Measurements from ENCODE around the gene BBIP1.

BBIP1 gene

GRCh38 chr10:110863956-110864355 lies 55.0 kb downstream of the BBIP1 start:
- no peak for DNase-seq (ENCODE audit: low read depth, low spot score)

- no peak for DNase-seq (ENCODE audit: low read depth, low spot score)
Measured at GRCh38 chr10:110863361-110863760, 55.6 kb downstream of the BBIP1 start.

- no peak for DNase-seq (ENCODE audit: low read depth, low spot score)
Measured at GRCh38 chr10:110862961-110863360, 56.0 kb downstream of the BBIP1 start.

DNA sequence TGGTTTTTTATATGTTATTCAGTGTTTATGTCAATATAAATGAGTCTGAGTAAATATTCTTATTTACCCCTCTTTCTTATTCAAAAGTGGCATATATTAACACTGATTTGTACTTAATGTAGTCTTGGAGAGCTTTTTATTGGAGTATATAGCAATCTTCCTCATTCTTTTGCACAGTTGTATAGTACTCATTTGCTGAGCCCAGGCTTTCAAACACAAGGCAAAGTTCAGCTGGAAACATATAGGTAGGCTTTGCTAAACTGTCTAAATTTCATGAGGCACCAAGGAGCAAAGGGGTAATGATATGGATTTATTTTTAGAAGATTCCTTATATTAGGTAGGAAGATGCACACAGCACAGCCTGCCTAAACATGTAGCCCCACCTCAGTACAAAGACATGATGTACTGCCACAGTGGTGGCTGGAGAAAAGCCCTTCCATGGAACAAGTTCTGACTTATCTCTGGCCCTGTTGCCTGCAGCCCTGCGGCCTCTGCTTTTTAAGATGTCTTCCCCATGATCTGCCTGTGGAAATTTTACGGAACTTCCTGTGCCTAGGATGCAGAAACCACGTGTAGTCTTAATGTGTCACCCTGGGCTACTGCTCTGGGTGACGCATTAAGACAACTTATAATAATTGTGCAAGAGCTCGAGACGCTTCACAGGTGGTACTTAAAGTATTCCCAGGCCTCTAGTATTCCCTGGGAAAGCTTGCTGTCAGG lies 56.9 kb downstream of the BBIP1 start:
- DNase-seq (ENCODE audit: low read depth, low spot score) = no peak

GRCh38 chr10:110861476-110861875 lies 57.5 kb downstream of the BBIP1 start:
- no peak for DNase-seq (ENCODE audit: low read depth, low spot score)

GRCh38 chr10:110860576-110861241 lies 58.3 kb downstream of the BBIP1 start:
- no peak for DNase-seq (ENCODE audit: low read depth, low spot score)

- no peak for DNase-seq (ENCODE audit: low read depth, low spot score)
Measured at GRCh38 chr10:110859973-110860376, 59.0 kb downstream of the BBIP1 start.

DNA sequence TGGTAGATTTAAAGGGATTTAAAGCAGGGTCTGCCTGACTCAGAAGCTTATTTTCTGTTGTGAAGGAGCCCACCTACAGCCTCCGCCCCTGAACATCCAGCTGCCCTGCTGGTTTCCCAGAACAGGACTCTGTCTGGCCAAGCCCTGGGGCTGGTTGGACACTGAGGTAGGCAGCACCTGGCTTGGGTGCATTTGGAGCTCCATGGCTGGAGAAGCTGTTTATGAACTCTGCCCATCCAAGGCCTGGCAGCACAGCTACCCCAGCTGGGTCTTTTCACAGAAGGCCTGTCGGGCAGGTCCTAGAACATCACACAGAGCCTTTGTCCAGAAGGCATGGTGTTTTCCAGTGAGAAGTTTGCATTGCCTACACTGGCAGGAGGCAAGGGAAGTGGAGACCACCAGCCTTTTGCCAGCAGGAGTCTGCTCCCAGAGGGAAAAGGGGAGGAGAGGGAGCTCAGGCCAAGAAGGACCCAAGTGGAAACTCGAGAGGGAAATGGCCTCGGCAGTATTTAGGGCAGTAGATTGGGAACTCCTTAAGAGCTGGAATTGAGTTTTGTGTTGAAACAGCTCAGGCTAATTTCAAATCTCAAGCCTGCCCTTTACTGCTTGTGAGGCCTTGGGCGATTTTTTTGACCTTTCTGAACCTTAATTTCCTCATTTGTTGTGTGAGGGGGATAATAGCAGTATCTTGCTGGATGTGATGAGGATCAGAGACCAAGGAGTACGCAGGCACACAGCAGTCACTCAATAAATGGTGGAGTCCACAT lies 59.6 kb downstream of the BBIP1 start:
- DNase-seq (ENCODE audit: low read depth, low spot score) = no peak

GRCh38 chr10:110858297-110858934 lies 60.6 kb downstream of the BBIP1 start:
- no peak for DNase-seq (ENCODE audit: low read depth, low spot score)

DNA sequence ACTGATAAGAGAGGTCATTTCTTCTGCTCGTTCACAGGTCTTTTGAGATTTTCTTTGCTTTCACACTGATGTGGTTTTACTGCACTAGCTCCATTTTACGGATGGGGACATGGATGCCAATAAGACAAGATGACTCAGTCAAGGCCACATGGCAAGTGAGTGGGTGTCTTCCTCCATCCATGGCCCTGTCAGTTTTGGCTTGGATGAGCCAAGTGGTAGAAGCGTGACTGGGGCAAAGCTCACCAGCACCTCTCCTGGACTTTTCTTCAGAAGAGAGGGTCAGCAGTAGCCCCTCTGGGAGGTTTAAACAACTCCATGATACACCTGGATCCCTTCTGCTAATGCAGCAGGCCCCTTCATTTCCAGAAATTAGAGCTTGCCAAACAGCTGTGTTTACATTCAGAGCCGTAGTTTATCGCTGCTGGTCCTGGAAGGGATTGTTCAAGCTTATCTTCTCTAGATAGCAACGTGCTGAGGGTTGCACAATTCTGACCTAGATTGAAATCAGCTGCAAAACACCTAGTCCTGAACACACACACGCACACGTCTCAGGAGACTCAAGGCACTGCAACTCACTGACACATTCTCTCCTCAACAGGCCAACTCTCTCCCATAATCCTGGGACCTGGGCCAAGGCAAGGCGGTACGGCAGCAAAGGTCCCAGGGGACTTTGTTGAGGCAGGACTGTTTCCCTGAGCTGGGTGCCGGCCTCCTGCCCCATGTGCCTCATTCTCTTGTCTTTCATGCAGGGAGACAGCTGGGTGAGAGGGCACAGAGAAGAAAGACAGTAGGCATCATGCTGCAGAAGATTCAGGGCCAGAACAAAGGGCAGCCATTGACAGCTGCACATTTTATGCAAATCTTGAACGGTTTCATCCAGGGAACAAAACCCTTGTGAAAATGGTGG lies 61.5 kb downstream of the BBIP1 start:
- no peak for DNase-seq (ENCODE audit: low read depth, low spot score)

DNA sequence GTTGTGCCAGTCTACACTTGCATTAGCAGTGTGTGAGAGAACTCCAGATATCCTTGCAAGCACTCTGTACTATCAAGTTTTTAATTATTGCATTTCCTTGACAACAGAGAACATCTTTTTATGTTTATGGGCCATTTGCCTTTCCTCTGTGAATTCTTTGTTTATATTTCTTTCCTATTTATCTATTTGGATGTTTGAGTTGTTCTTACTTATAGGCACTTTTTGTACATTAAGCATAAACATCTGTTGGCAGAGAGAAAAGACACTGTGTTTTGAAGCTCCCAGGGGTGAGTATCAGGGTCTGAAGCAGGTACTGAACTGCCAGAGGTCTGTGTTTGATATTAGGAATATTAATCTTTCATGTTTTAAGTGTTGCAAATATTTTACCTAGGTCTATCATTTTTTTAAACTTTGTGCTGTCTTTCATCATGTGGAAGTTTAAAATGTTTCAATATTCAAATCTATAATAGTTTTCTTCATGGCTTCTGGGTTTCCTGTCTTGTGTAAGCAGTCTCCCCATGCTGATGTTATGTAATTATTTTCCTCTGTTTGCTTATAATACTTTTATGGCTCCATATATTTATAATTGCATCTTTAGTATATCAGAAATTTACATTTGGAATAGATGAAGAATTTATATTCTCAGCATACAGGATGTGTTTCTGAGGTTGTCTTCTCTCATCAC lies 64.9 kb downstream of the BBIP1 start:
- DNase-seq (ENCODE audit: low read depth, low spot score) = no peak

DNA sequence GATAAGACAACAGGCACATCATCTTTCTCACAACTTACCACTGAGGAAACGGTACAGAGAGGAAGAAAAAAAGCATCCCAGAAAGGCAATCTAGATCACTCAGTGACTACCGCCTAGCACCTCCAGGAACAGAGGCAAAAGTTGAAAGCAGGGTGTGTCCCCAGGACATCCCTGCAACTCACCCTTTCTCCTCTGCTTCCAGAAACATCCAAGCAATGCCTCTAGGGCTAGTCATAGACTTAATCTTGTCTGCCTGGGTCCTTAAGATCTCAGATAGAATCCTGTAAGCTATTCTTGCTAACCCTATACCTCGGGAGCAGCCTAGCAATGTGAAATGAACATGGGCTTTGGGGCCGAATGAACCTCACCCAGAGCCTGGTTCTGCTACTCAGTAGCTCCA lies 66.0 kb downstream of the BBIP1 start:
- no peak for DNase-seq (ENCODE audit: low read depth, low spot score)

DNA sequence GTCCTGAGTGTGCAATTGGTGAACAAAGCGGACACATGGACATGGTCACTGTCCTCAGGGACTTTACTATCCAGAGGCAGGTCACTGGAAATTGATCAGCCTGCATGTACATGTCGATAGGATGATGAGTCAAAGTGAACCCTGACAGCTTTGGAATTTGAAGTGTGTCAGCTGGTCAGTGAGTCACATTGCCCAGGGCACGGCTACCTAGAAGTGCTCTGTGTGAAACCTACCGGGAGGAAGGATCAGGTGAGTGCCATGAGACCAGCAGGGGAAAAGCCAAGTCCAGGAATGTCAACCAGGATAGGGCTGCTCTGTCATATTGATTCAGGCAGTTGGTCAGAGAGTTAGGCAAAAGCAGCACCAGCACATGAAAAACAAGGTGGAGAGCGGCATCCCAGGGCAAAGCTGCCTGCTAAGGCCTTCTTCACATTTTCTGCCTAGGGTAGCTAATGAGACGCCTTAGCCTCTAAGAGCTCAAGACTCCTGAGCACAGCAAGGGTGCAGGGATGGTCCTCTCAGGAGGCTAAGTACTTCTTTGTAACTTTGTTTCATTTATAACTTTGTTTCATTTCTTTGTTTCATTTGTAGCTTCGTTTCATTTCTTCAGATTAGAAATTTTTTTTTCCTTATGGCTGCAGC lies 66.6 kb downstream of the BBIP1 start:
- no peak for DNase-seq (ENCODE audit: low read depth, low spot score)

- no peak for DNase-seq (ENCODE audit: low read depth, low spot score)
Measured at GRCh38 chr10:110851020-110851612, 67.9 kb downstream of the BBIP1 start.

DNA sequence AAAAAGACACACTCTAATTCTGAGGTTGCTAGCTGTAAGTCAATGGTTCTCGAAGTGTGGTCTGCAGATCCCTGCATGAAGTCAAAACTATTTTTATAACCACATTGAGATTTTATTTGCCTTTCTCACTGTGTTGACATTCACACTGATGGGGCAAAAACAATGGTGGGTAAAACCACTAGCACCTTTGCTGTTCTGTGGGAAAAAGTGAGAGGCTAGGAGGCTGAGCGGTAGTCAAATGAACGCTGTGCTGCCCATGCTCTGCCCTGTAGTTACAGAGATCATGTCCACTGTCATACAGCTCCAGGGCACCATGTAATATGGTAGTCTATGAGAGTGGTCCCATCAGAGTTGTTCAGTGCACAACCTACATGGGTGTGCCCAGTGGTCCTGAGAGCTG lies 68.9 kb downstream of the BBIP1 start:
- DNase-seq (ENCODE audit: low read depth, low spot score) = no peak

Data from iPS DF 19.7 (cell line).